Left lung (tissue), 10 donors: Measurements from ENCODE around the gene LYRM7. TPM values are rescaled to one million over a fixed set of nuclear protein-coding genes. Genes with fewer than 3 reads are reported as not detected.

Experiments
- ATAC-seq: fragments of 200-7000 bp; cut with Tn5 transposase; one replicate; pipeline ENCODE4 v1.9.1; 2020; ENCODE audit warnings: moderate library complexity
- DNase-seq, 4 donors: peaks; one replicate each; pipeline ENCODE4 v3.0.0-alpha.2; 2013 to 2020
- H3K27ac ChIP-seq, 2 donors: fragments of 200-600 bp; sonication (generic) in 1 of 2; one replicate each; pipeline versions ENCODE4 v1.5.0 to v1.8.0; 2020 to 2021
- H3K27me3 ChIP-seq, 2 donors: fragments of 200-600 bp; sonication (generic) in 1 of 2; one replicate each; pipeline versions ENCODE4 v1.5.0 to v1.8.0; 2020 to 2021
- H3K36me3 ChIP-seq, 2 donors: fragments of 200-600 bp; sonication (generic) in 1 of 2; one replicate each; pipeline versions ENCODE4 v1.5.0 to v1.8.0; 2020 to 2021
- H3K4me1 ChIP-seq, 2 donors: fragments of 200-600 bp; one replicate each; pipeline ENCODE4 v1.8.0; 2021
- H3K4me3 ChIP-seq, 2 donors: fragments of 200-600 bp; sonication (generic) in 1 of 2; one replicate each; pipeline versions ENCODE4 v1.5.0 to v1.8.0; 2020 to 2021; ENCODE audit warnings: mild to moderate bottlenecking in 1 of 2
- H3K9me3 ChIP-seq, 2 donors: fragments of 200-600 bp; sonication (generic) in 1 of 2; one replicate each; pipeline versions ENCODE4 v1.5.0 to v1.8.0; 2020 to 2021
- intact Hi-C, 2 donors: fragments of 100-400 bp; cut with DNase I; formaldehyde crosslinking; loops; one replicate each; pipeline versions ENCODE4 v1.11.2 to v1.14.2; 2022
- polyA plus RNA-seq, 6 donors: library from polyadenylated mRNA; unstranded; fragments of 120-200 nt; gene quantifications; one replicate each; pipeline ENCODE4 v1.2.1, GENCODE V29; 2013; ENCODE audit not compliant: insufficient read length in 6 of 6
- total RNA-seq, 2 donors: library from RNA; stranded (reverse); fragmentation: NEBNext Ultra II Directional; extraction: Animal tissue kit (Norgen Biotek cat#: 25700); gene quantifications; one replicate each; pipeline ENCODE4 v1.2.1, GENCODE V29; 2021
- TF ChIP-seq, protein P1 (sequence below), 2 donors: fragments of 200-600 bp; sonication (generic) in 1 of 2; IDR thresholded peaks; one replicate each; pipeline versions ENCODE4 v1.5.0 to v1.8.0; 2021; ENCODE audit warnings: antibody characterized with exemption in 2 of 2
- donor health status: DM: no; HTN: yes; CAD: no.
- donor health status: DM: no; HTN: no; CAD: no.

The LYRM7 gene
- total and polyA plus RNA-seq, 8 donors: 6.7 to 17.5 (median 13.3) TPM

DNA sequence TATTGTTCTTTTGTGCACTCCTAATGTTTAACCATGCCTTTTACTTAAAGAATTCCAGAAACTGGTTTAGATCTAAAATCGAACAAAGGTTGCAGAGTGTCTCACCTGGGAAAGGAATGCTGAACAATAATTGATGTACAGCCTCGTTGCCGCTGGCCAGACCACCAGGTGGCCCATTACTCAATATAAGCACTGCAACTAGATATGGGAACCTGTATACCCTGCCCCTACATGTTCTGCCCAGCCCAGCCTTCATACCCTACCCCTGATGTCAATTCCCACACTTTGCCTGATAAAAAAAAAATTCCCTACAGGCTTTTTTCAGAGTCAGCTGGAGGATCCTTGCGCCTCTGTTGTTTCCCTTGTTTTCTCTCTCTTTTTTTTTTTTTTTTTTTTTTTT is 19.5 kb upstream of the LYRM7 start:
- Histone ChIP-seq H3K27me3 (no peaks in the 10 kb centered on the region), H3K4me3 (no peak overlapping the region), H3K27ac (no peak overlapping the region), H3K9me3 (no peaks in the 10 kb centered on the region), H3K36me3 (no peaks in the 10 kb centered on the region), H3K4me1 (no peaks in the 10 kb centered on the region)
- TF ChIP-seq, protein P1, sequence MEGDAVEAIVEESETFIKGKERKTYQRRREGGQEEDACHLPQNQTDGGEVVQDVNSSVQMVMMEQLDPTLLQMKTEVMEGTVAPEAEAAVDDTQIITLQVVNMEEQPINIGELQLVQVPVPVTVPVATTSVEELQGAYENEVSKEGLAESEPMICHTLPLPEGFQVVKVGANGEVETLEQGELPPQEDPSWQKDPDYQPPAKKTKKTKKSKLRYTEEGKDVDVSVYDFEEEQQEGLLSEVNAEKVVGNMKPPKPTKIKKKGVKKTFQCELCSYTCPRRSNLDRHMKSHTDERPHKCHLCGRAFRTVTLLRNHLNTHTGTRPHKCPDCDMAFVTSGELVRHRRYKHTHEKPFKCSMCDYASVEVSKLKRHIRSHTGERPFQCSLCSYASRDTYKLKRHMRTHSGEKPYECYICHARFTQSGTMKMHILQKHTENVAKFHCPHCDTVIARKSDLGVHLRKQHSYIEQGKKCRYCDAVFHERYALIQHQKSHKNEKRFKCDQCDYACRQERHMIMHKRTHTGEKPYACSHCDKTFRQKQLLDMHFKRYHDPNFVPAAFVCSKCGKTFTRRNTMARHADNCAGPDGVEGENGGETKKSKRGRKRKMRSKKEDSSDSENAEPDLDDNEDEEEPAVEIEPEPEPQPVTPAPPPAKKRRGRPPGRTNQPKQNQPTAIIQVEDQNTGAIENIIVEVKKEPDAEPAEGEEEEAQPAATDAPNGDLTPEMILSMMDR (IDR thresholded peaks at IDR 0.05): no peak
- intact Hi-C loops: no loop called here
- no peak for DNase-seq
- no peak for ATAC-seq

DNA sequence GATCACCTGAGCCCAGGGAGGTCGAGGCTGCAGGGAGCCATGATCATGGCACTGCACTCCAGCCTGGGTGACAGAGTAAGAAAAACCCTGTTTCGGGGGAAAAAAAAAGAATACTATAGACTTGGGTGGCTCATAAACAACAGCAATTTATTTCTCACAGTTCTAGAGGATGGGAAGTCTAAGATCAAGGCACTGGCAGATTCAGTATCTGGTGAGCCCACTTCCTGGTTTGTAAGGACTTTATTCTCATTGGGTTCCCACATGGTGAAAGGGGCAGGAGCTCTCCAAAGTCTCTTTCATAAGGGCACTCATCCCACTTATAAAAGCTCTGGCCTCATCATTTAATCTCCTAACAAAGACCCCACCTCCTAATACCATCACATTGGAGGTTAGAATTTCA is 14.4 kb upstream of the LYRM7 start:
- no peaks in the 10 kb centered on the region for H3K4me1 ChIP-seq
- H3K27ac ChIP-seq: no peak overlapping the region
- H3K9me3 ChIP-seq: no peaks in the 10 kb centered on the region
- no peak for ATAC-seq
- DNase-seq: no peak
- H3K36me3 ChIP-seq: peaks cover 0 to 47% of the 10 kb centered on the region in 2 donors
- TF ChIP-seq, protein P1 (IDR thresholded peaks at IDR 0.05): no peak
- H3K4me3 ChIP-seq: no peak overlapping the region
- intact Hi-C loops: no loop called here
- no peaks in the 10 kb centered on the region for H3K27me3 ChIP-seq

DNA sequence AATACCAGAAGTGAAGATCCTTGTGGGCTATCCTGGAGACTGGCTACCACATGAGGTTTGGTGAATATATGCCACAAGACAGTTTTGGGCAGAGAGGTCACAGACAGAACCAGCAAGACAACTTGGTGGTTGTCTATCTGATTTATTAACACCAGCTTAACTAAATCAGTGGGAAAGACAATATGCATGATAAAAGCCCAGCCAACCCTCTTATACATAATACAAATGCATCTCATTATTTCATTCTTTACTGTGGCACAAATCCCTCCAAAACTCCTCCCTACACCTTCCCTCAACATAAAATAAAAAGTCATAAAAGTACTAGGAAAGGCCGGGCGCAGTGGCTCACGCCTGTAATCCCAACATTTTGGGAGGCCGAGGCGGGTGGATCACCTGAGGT is 13.8 kb upstream of the LYRM7 start:
- no peaks in the 10 kb centered on the region for H3K27me3 ChIP-seq
- no peak for ATAC-seq
- peaks cover 0 to 53% of the 10 kb centered on the region in 2 donors for H3K36me3 ChIP-seq
- TF ChIP-seq, protein P1 (IDR thresholded peaks at IDR 0.05): no peak
- H3K27ac ChIP-seq: no peak overlapping the region
- intact Hi-C loops: no loop called here
- no peaks in the 10 kb centered on the region for H3K4me1 ChIP-seq
- H3K9me3 ChIP-seq: no peaks in the 10 kb centered on the region
- no peak for DNase-seq
- H3K4me3 ChIP-seq: no peak overlapping the region

DNA sequence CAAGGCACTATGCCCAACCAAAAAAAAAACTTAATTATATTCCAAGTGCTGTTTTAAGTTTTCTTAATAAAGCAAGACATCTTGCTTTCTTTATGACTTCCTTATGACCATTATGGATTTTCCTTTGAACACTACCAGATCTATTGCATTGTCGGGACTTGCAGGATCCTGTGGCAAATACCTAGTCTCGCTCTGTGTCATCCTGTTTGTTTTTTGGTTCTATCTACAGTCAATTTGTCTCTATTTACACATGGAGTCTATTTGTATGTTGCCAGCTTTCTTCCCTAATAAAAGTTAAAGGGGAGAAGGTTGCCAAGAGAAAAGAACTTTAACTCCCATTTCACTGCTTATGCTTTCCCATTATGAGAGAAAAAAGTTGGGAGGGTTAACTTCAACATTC is 10.6 kb upstream of the LYRM7 start:
- no peaks in the 10 kb centered on the region for H3K27me3 ChIP-seq
- ATAC-seq (no peak), DNase-seq (no peak)
- H3K36me3 ChIP-seq: peaks cover 0 to 58% of the 10 kb centered on the region in 2 donors
- intact Hi-C loops: no loop called here
- peaks cover 11 to 23% of the 10 kb centered on the region in 2 donors for H3K4me1 ChIP-seq
- no peak overlapping the region for H3K27ac ChIP-seq
- TF ChIP-seq, protein P1 (IDR thresholded peaks at IDR 0.05): no peak
- no peak overlapping the region for H3K4me3 ChIP-seq
- H3K9me3 ChIP-seq: no peaks in the 10 kb centered on the region

DNA sequence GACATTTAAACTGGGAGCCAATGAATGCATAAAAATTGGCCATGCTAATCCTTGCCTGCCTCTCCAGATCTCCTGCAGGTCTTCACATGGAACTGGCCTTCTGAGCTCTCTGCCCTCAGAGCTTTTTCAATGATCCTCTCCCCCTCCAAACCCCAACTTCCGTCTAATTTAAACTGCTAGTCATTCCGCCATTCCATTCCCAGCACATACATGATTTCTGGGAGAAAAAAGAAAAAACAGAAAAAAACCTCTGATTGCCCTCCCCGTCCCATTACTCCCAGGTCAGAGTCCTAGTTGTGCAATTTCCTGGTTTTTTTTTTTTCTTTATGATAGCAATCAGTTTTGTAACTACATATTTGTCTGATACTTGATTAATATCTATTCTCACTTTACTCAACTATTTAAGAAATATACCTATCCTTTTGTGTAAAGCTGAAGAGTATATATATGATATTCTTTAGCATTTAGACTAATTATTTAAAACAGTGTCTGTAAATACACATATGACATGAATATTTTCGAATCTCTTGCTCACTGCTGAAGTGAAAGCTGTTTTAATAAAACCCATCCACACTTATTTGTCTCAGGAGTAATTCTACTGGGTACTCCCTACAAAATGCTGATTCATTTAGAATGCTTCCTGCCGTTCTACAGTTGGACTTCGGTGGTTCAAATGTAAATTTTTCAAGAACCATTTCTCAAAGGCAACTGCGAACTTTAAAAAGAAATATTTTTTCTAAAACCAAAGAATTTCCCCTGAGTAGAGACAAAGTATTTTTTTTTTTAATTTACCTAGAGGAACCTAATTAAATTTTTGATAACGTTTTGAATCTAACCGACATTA is 7.2 kb upstream of the LYRM7 start:
- H3K27me3 ChIP-seq: no peaks in the 10 kb centered on the region
- intact Hi-C loops: no loop called here
- TF ChIP-seq, protein P1 (IDR thresholded peaks at IDR 0.05): no peak
- peaks cover 18 to 29% of the 10 kb centered on the region in 2 donors for H3K4me1 ChIP-seq
- peaks cover 0 to 40% of the 10 kb centered on the region in 2 donors for H3K36me3 ChIP-seq
- H3K9me3 ChIP-seq: no peaks in the 10 kb centered on the region
- ATAC-seq (peak; percentile 13), DNase-seq (no peak)
- H3K27ac ChIP-seq: peak overlapping the region; percentile 96
- peak overlapping the region; percentile 89 to 91 for H3K4me3 ChIP-seq
